PFSK-1 (cell line): ENCODE results near the gene SIRPB1. TPM values are rescaled to one million over a fixed set of nuclear protein-coding genes. Genes with fewer than 3 reads are reported as not detected.

Source experiments
- FOXP2 ChIP-seq: optimal IDR thresholded peaks from 2 replicates; pipeline ENCODE3; 2011; ENCODE audit warnings: borderline replicate concordance, control low read depth, inconsistent platforms; ENCODE audit not compliant: insufficient read depth; ENCODE audit errors: extremely low read length, extremely low read depth
- POLR2AphosphoS5 ChIP-seq: IDR thresholded peaks from 2 replicates; pipeline ENCODE4 v1.6.1; 2012; ENCODE audit warnings: low read depth, mild to moderate bottlenecking, control low read depth, low read length, moderate library complexity
- REST ChIP-seq, 2 experiments: IDR thresholded peaks; 2 replicates each; pipeline versions ENCODE4 v1.6.1 to v1.8.0; 2011 to 2012; ENCODE audit warnings: low read depth in 2 of 2, low read length in 2 of 2, control low read depth in 1 of 2, inconsistent platforms in 1 of 2, mild to moderate bottlenecking in 1 of 2, moderate library complexity in 1 of 2; ENCODE audit not compliant: insufficient read depth in 1 of 2
- SIN3A ChIP-seq: IDR thresholded peaks from 2 replicates; pipeline ENCODE4 v1.6.1; 2012; ENCODE audit warnings: mild to moderate bottlenecking, low read length, moderate library complexity, borderline replicate concordance; ENCODE audit not compliant: insufficient read depth
- TAF1 ChIP-seq: IDR thresholded peaks from 2 replicates; pipeline ENCODE4 v1.6.1; 2012; ENCODE audit warnings: low read length, control low read depth, borderline replicate concordance; ENCODE audit not compliant: insufficient read depth
- polyA plus RNA-seq: library from polyadenylated mRNA; unstranded; fragments of >200 nt; gene quantifications from one replicate; pipeline ENCODE4 v1.2.1, GENCODE V29; 2012; ENCODE audit warnings: low read depth, missing spikeins; ENCODE audit not compliant: insufficient read length

The SIRPB1 gene
- polyA plus RNA-seq: not detected

GRCh38 chr20:1619861-1620444 lies at the start of gene SIRPB1:
Gene SIRPB1 (minus strand): TSS chr20:1620009. CDS start chr20:1619944, 65 bp downstream.
- no peak for TF ChIP-seq TAF1
- TF ChIP-seq SIN3A: no peak
- no peak for TF ChIP-seq FOXP2
- TF ChIP-seq REST (IDR thresholded peaks at IDR 0.05; ENCODE audit: insufficient read depth in 1 of 2, low read depth in 2 of 2, low read length in 2 of 2): no peak
- TF ChIP-seq POLR2AphosphoS5: no peak

- TF ChIP-seq SIN3A: no peak
- TF ChIP-seq POLR2AphosphoS5: no peak
- TF ChIP-seq REST (IDR thresholded peaks at IDR 0.05; ENCODE audit: insufficient read depth in 1 of 2, low read depth in 2 of 2, low read length in 2 of 2): no peak
- TF ChIP-seq FOXP2: no peak
- no peak for TF ChIP-seq TAF1
These were observed 49.5 kb upstream of the SIRPB1 start for GRCh38 chr20:1669304-1669703.

- no peak for TF ChIP-seq TAF1
- TF ChIP-seq REST (IDR thresholded peaks at IDR 0.05; ENCODE audit: insufficient read depth in 1 of 2, low read depth in 2 of 2, low read length in 2 of 2): no peak
- no peak for TF ChIP-seq POLR2AphosphoS5
- TF ChIP-seq FOXP2: no peak
- no peak for TF ChIP-seq SIN3A
These were observed 47.8 kb upstream of the SIRPB1 start for GRCh38 chr20:1667502-1668085.

- TF ChIP-seq FOXP2 (no peak), SIN3A (no peak), POLR2AphosphoS5 (no peak), REST (IDR thresholded peaks at IDR 0.05; ENCODE audit: insufficient read depth in 1 of 2, low read depth in 2 of 2, low read length in 2 of 2) (no peak)
These were observed 47.0 kb upstream of the SIRPB1 start for GRCh38 chr20:1666802-1667201.

- TF ChIP-seq SIN3A (no peak), TAF1 (no peak), FOXP2 (no peak), POLR2AphosphoS5 (no peak), REST (IDR thresholded peaks at IDR 0.05; ENCODE audit: insufficient read depth in 1 of 2, low read depth in 2 of 2, low read length in 2 of 2) (no peak)
These were observed 45.5 kb upstream of the SIRPB1 start for GRCh38 chr20:1665345-1665744.
